NCI-H510A (cell line): ENCODE results near the gene ITGAE.
A peak's percentile ranks its signal among the peaks of the same experiment; 100 is the strongest.

Experiments
- DNase-seq: peaks from one replicate; lab custom pipeline; 2025; lab: John Stamatoyannopoulos, UW

ITGAE gene

DNA sequence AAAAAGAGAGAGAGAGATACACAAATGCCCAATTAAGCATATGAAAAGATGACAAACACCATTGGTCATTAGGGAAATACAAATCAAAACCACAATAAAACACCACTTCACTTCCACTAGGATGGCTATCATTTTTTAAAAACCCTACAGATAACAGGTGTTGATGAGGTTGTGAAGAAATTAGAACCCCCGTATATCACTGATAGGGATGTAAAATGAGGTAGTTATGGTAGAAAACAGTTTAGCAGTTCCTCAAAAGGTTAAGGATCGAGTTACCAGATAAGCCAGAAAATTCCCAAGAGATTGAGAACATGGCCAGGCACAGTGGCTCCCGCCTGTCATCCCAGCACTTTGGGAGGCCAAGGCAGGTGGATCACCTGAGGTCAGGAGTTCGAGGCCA is 107.8 kb downstream of the ITGAE start:
- DNase-seq = no peak

GRCh38 chr17:3692346-3692745 is 108.6 kb downstream of the ITGAE start:
- DNase-seq = no peak

GRCh38 chr17:3691617-3692067 is 109.3 kb downstream of the ITGAE start:
- DNase-seq = no peak

- no peak for DNase-seq
Observed at GRCh38 chr17:3690094-3690715, 110.8 kb downstream of the ITGAE start.

DNA sequence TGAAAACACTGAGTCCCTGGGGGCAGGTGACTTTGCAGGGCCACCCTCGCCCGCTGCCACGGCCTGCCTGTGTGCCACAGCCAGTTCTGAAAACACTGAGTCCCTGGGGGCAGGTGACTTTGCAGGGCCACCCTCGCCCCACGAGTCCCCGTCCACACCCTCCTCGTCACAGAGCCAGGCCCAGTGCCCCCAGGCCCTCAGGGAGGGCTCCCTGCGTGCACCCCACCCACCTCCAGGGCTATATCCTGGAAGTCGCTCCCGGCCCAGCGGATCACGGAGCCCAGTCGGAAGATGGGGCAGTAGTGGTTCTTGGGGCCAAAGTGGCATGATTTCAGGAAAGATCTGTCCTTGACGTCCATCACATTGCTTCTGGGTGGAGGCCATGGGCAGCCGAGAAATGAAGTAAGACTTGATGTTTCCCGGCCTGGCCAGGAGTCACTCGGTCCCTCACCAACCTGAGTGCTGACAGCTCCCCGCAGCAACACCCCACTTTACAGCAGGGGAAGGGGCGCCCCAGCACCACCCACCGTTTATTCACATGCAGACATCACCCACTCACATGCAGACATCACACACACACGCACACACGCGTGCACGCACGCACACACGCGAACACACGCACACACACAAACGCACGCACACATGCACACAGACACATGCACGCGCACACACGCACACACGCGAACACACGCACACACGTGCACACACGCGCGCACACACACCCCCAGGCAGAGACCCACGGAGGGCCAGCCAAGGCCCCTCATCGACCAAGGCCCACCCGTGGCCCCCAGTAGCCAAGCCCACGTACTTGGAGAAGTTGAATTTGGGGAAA is 111.5 kb downstream of the ITGAE start:
- no peak for DNase-seq

DNA sequence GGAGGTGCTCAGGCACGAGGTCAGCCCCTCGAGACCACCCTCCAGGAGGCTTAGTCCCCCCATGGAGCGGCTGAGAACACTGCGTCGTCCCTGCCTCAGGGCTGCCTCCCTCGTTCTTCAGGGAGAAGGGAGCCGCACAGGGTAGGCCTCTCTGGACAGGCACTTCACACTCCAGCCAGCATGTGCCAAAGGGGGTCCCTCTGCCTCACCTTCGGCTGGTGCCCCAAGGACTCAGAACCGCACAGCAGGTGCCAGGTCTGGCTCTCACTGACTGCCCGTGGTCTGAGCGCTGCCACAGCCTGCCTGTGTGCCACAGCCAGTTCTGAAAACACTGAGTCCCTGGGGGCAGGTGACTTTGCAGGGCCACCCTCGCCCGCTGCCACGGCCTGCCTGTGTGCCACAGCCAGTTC is 112.1 kb downstream of the ITGAE start:
- DNase-seq = no peak

- no peak for DNase-seq
Observed at GRCh38 chr17:3688027-3688553, 112.9 kb downstream of the ITGAE start.

GRCh38 chr17:3685174-3685573 is 115.8 kb downstream of the ITGAE start:
- DNase-seq = no peak

DNA sequence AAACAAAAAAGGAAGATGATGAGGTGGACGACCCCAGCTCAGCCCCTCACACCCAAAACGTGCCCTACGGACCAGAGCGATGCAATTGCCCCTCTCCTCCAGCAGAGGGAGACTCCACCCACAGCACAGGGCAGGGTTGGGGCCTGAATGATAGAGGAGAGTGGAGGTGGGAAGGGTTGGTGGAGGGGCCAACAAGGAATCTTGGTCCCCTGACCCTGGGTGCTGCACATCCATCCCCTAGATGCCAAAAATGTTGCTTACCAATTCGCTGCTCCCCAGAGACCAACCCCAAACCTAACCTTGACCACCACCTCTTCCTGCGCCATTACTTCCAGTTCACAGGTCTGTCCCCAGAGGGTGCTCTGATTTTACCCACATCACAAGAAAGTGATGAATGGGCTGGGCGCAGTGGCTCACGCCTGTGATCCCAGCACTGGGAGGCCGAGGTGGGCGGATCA is 117.9 kb downstream of the ITGAE start:
- no peak for DNase-seq

DNA sequence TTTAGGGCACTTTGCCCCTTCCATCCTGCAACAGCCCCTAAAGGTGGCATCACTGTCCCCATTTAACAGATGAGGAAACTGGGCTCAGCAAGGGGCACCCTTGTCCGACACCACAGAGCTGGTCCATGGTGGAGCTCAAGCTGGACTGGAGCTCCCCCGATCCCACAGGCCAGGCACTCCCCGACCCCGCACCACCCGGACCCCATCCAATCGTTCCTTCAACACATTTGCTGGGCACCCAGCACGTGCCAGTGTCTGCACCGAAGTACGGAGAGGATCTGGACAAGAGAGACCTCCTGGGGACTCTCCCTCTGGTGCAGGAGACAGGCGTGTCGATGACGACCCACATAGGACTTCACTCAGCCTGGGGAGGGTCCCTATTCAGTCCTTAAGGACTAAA is 119.0 kb downstream of the ITGAE start:
- no peak for DNase-seq

GRCh38 chr17:3681565-3681964 is 119.4 kb downstream of the ITGAE start:
- DNase-seq = no peak

DNA sequence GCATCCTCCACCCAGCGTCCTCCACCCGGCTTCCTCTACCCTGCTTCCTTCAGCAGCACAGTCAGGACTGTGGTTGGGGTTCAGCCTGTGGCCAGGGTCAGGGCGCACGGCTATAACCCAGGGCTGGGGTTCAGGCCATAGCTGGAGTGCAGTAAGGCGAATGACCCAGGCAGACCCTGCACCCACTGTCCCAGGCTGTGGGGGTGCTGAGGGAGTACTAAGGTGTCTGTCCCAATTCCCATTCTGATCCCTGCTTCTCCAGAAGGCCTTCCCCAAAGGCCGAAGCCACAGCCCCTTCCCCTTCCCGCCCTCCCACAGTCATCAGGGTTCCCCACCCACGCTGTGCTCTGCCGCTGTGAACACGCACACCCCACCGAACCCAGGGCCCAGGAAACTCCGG is 119.9 kb downstream of the ITGAE start:
- DNase-seq = no peak

DNA sequence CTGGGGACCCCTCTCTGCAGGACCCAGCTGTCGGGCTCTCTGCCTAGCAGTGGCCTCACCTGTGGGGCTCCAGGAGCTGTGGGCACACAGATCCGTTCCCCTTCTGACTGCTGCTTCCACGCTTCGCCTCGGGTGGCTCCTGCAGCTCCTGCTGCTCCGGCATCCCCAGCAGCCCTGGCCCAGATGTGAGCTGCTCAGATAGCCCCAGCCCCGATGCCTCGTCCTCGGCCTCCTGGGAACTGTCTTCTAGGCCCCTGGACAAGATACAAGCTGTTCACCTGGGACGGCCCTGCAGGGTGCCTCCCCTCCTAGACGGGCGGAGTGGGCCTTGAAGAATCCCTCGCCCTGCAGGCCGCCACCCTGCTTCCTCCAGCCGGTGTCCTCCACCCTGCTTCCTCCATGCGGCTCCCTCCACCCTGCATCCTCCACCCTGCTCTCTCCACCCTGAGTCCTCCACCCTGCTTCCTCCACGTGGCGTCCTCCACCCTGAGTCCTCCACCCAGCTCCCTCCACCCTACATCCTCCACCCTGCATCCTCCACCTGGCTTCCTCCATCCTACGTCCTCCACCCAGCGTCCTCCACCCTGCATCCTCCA is 121.4 kb downstream of the ITGAE start:
- no peak for DNase-seq

DNA sequence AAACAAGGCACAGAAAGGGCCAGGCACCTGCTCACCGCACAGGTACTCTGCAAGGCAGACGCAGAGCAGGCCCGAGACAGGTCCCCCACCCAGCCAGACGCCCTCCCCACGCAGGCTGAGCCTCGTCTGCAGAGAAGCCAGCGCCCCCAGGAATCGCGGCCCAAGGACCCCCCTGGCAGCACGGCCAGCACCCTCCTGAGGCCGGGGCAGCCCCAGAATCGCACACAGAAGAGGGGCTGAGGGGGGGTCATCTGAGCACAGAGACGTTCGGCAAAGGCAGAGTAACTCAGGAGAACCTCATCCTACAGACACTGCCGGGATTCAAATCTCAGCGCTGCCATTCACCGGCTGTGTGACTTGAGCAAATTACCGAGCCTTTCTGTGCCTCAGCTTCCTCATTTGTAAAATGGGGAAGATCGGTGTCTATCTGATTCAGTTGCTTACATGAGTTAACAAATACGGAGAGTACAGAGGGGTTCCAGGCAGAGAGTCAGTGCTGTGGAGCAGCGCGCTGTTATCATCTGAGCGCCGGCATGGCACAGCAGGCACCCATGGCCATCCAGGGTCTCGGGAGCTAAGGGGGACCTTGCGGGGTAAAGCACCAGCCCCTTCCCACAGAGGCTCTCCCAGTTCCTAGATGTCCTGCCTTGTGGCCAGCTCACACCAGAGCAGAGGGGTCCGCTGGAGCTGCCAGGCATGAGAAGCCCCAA is 122.0 kb downstream of the ITGAE start:
- DNase-seq = no peak

DNA sequence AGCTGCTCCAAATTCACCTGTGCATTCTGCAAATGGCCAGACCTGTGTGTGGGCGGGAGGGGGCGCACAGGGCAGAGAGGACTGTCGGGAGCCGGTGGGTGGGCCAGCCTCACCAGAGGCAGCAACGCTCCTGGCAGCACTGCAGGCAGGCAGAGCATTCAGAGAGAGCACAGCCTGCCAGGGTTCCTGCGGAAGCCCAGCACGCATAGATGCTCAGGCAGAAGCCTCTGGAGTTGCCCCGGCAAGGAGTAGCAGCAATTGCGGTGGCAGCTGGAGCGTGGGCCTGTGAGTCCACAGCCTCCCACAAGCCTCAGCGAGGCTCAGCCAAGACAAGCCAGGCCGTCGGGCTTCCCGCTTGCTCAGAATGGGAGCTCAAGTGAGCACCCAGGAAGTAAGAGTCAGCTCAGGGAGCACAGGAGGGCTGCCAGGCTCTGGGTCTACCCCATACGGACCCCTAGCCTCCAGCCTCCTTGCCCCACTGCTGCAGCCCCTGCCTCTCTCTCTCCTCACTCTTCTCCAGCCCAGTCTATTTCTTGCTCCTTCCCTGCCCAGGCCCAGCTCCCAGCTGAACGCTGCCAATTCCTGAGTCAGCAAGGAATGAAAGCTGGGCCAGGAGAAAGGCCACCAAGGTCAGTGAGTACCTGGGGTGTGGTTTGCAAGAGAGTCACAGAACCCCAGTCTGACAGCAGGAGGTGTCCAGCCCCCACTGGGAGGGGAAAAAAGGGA is 122.7 kb downstream of the ITGAE start:
- no peak for DNase-seq

DNA sequence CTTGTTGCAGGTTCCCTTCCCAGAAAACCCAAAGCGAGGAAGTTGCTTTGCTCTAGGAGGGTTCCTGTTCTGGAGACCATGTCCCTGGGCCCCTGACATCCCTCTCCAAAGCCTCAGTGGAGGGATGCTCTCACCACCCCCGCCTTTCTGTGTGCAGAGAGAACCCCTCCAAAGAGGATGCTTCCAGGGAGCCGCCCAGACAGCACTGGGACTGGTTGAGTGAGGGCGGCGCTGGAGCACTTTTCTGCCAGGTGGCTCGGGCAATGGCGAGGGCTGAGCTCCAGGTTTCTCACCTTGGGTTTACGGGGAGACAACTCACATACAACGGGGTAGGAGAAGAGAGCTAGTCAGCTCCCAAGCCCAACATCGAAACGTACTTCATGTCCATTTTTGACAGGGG is 125.1 kb downstream of the ITGAE start:
- DNase-seq = no peak

DNA sequence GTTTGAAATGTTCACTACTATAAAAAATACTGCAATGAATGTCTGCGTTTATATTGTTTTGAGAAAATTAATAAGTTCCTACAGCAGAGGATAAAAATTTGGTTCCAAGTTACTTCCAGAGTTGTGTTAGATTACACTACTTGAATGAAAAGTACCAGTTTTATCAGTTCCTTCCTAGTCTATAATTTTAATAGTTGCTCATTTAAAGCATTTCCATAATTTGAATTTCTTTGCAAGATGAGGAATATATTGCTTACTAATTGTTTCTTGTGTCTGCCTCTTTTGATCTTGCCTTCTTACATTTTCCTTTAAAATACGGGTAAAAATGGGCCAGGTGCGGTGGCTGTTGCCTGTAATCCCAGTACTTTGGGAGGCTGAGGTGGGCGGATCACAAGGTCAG is 128.4 kb downstream of the ITGAE start:
- DNase-seq = no peak

DNA sequence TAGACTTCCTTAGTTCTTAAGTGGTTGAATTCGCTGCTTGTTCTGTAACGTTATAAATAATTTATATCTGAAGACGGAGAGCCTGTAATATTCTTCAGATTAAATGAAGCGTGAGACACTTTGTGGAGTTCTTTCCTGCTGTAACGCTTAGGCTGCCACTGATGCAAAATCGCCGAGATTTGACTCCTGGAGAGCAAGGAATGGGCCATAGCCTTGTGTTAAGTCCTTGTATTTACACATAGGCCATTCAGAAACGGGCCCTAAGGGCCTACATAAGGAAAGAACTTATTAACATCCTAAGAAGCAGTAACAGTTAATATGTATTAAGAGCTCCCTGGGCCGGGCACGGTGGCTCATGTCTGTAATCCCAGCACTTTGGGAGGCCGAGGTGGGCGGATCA is 131.4 kb downstream of the ITGAE start:
- DNase-seq = no peak

- no peak for DNase-seq
Observed at GRCh38 chr17:3669085-3669347, 132.0 kb downstream of the ITGAE start.

- peak; percentile 83 for DNase-seq
Observed at GRCh38 chr17:3668279-3669084, 132.5 kb downstream of the ITGAE start, which contains the start of the genes EMC6 and TAX1BP3. Gene EMC6 (plus strand): TSS chr17:3668812. CDS start chr17:3669147, 335 bp downstream. Gene TAX1BP3 (minus strand): TSS chr17:3668578. CDS start chr17:3668526, 52 bp downstream.
